Endothelial cell of umbilical vein (primary cell): Measurements from ENCODE around the gene GLYATL3. TPM values are rescaled to one million over a fixed set of nuclear protein-coding genes. Genes with fewer than 3 reads are reported as not detected.

Experiments used
- BruUV-seq: library from RNA; stranded (reverse); fragments of 400-500 nt; replicated peaks from 2 replicates; lab custom pipeline; 2021; lab: Mats Ljungman, UMichigan
- CTCF ChIA-PET: fragments of 300-600, 350-600 bp; sonication (Branson Sonifier 250); formaldehyde crosslinking; loops from one replicate; lab custom pipeline; 2021; ENCODE audit warnings: antibody characterized with exemption, inconsistent platforms; lab: Charles Lee
- POLR2A ChIA-PET: fragments of 300-600, 350-600 bp; sonication (Branson Sonifier 250); formaldehyde crosslinking; loops from one replicate; lab custom pipeline; 2021; ENCODE audit warnings: antibody characterized with exemption, inconsistent platforms; lab: Charles Lee
- DNase-seq: peaks from one replicate; pipeline ENCODE4 v3.0.0-alpha.2; 2011; ENCODE audit warnings: low read depth, low spot score
- FAIRE-seq: peaks from 2 replicates; lab custom pipeline; 2011; peaks lifted over from hg19 to GRCh38; lab: Jason Lieb, UNC
- H2AFZ ChIP-seq: 2 replicates; pipeline ENCODE4 v1.6.0; 2012; ENCODE audit warnings: low read depth, low read length, control low read depth, inconsistent platforms
- H3K27ac ChIP-seq: 2 replicates; pipeline ENCODE4 v1.5.1; 2011; ENCODE audit warnings: low read depth, mild to moderate bottlenecking, control low read depth, low read length, moderate library complexity; ENCODE audit not compliant: insufficient read depth
- H3K27me3 ChIP-seq, 2 experiments: 2 replicates each; pipeline versions ENCODE4 v1.6.0 to v1.6.1; 2011; ENCODE audit warnings: low read length in 2 of 2, mixed read lengths in 1 of 2; ENCODE audit not compliant: control insufficient read depth in 2 of 2, insufficient read depth in 2 of 2
- H3K36me3 ChIP-seq, 2 experiments: 2 replicates in 1 of 2; 3 replicates in 1 of 2; pipeline ENCODE4 v1.5.1; 2011; ENCODE audit warnings: low read length in 2 of 2, mild to moderate bottlenecking in 1 of 2, moderate library complexity in 1 of 2; ENCODE audit not compliant: control insufficient read depth in 2 of 2, insufficient read depth in 2 of 2; ENCODE audit errors: extremely low read depth in 1 of 2
- H3K4me1 ChIP-seq: 3 replicates; pipeline ENCODE4 v1.5.1; 2011; ENCODE audit warnings: mild to moderate bottlenecking, low read length; ENCODE audit not compliant: control insufficient read depth, insufficient read depth; ENCODE audit errors: extremely low read depth
- H3K4me2 ChIP-seq: 2 replicates; pipeline ENCODE4 v1.6.1; 2011; ENCODE audit warnings: low read length, control low read depth, mixed read lengths; ENCODE audit not compliant: insufficient read depth
- H3K4me3 ChIP-seq, 3 experiments: fragments of 200-600 bp in 1 of 3; sonication (generic), shearing (Covaris generic) in 1 of 3; replicated peaks in 1 of 3; 2 replicates each; pipeline ENCODE4 v1.5.1; 2011 to 2016; ENCODE audit warnings: control low read depth in 3 of 3, low read length in 3 of 3, mild to moderate bottlenecking in 2 of 3, inconsistent platforms in 1 of 3, low read depth in 1 of 3, moderate library complexity in 1 of 3; ENCODE audit not compliant: insufficient read depth in 1 of 3
- H3K79me2 ChIP-seq: 2 replicates; pipeline ENCODE4 v1.6.0; 2012; ENCODE audit warnings: low read length, inconsistent platforms; ENCODE audit not compliant: control insufficient read depth, insufficient read depth
- H3K9ac ChIP-seq: replicated peaks from 2 replicates; pipeline ENCODE3; 2011; ENCODE audit warnings: low read length, control low read depth; ENCODE audit not compliant: insufficient read depth; ENCODE audit errors: extremely low read depth
- H3K9me1 ChIP-seq: replicated peaks from 3 replicates; pipeline ENCODE4 v1.6.0; 2011; ENCODE audit warnings: mild to moderate bottlenecking, low read length; ENCODE audit not compliant: control insufficient read depth, insufficient read depth; ENCODE audit errors: extremely low read depth
- H3K9me3 ChIP-seq: replicated peaks from 2 replicates; pipeline ENCODE4 v1.5.1; 2012; ENCODE audit warnings: low read length, inconsistent platforms; ENCODE audit not compliant: control insufficient read depth, insufficient read depth
- H4K20me1 ChIP-seq: replicated peaks from 2 replicates; pipeline ENCODE3; 2011; ENCODE audit warnings: mild to moderate bottlenecking, low read length; ENCODE audit not compliant: control insufficient read depth, insufficient read depth; ENCODE audit errors: extremely low read depth
- CTCF ChIP-seq, 2 donors: IDR thresholded peaks; 1 replicate in 1 of 2; 2 replicates in 1 of 2; pipeline ENCODE4 v1.5.1; 2011; ENCODE audit warnings: low read length in 2 of 2, mild to moderate bottlenecking in 2 of 2, moderate library complexity in 2 of 2, control low read depth in 1 of 2, inconsistent platforms in 1 of 2, low read depth in 1 of 2; ENCODE audit not compliant: insufficient read depth in 1 of 2; ENCODE audit errors: extremely low read depth in 1 of 2
- EZH2 ChIP-seq: IDR thresholded peaks from 2 replicates; pipeline ENCODE4 v1.6.1; 2012; ENCODE audit warnings: borderline replicate concordance, low read depth, mild to moderate bottlenecking, moderate library complexity, low read length, inconsistent platforms; ENCODE audit not compliant: severe bottlenecking
- FOS ChIP-seq: IDR thresholded peaks from 2 replicates; pipeline ENCODE4 v1.6.1; 2011; ENCODE audit warnings: mild to moderate bottlenecking, low read length, moderate library complexity, borderline replicate concordance; ENCODE audit not compliant: insufficient read depth
- GATA2 ChIP-seq: IDR thresholded peaks from 2 replicates; pipeline ENCODE4 v1.7.0; 2011; ENCODE audit warnings: low read depth, mild to moderate bottlenecking, moderate library complexity, mixed read lengths, low read length; ENCODE audit not compliant: insufficient read length, insufficient read depth
- JUN ChIP-seq: IDR thresholded peaks from 2 replicates; pipeline ENCODE4 v1.6.1; 2011; ENCODE audit warnings: borderline replicate concordance, low read depth; ENCODE audit not compliant: insufficient read length, insufficient read depth
- MAX ChIP-seq: IDR thresholded peaks from 2 replicates; pipeline ENCODE4 v1.6.1; 2011; ENCODE audit not compliant: insufficient read depth, insufficient read length
- MYC ChIP-seq: IDR thresholded peaks from one replicate; pipeline ENCODE4 v1.6.1; 2011; ENCODE audit warnings: mild to moderate bottlenecking, low read depth, low read length
- POLR2A ChIP-seq: IDR thresholded peaks from 2 replicates; pipeline ENCODE4 v1.6.1; 2012; ENCODE audit warnings: low read depth, mild to moderate bottlenecking, control low read depth, low read length
- POLR2AphosphoS5 ChIP-seq: IDR thresholded peaks from 2 replicates; pipeline ENCODE4 v1.6.1; 2012; ENCODE audit warnings: low read depth, mild to moderate bottlenecking, control low read depth, low read length, moderate library complexity; ENCODE audit not compliant: insufficient read depth
- dilution Hi-C: fragments of 300-500 bp; cut with MboI; formaldehyde crosslinking; loops from one replicate; pipeline ENCODE4 v1.15.0; 2019; ENCODE audit warnings: low sequenced_read_pairs; ENCODE audit not compliant: extremely low pct_ligation_motif_present
- intact Hi-C: fragments of 100-400 bp; cut with micrococcal nuclease; formaldehyde crosslinking; loops from one replicate; pipeline ENCODE4 v1.10.0; 2022
- polyA plus RNA-seq, 4 experiments: library from polyadenylated mRNA; depleted of rRNA in 3 of 4; stranded (reverse) in 3 of 4; unstranded in 1 of 4; fragments of >200 nt; gene quantifications; 2 replicates each; pipeline versions ENCODE4 v1.2.1 to v1.2.3, GENCODE V29; 2011 to 2012; ENCODE audit warnings: missing spikeins in 1 of 4
- total RNA-seq: library from RNA; stranded (reverse); gene quantifications from 2 replicates; pipeline ENCODE4 v1.2.3, GENCODE V29; 2021

The GLYATL3 gene
- total and polyA plus RNA-seq, 2 donors (not counting 3 experiments of a cell fraction or from before 2014, with no cell fraction given) = not detected

- Histone ChIP-seq H4K20me1 (no peaks in the 10 kb centered on the region), H3K79me2 (no peaks in the 10 kb centered on the region), H3K27me3 (no peaks in the 10 kb centered on the region), H3K36me3 (no peaks in the 10 kb centered on the region), H3K9me3 (no peaks in the 10 kb centered on the region), H3K27ac (peak overlapping the region; percentile 97), H3K4me3 (no peak overlapping the region), H3K4me1 (peaks cover 33% of the 10 kb centered on the region), H3K9me1 (no peaks in the 10 kb centered on the region), H3K9ac (no peak overlapping the region), H3K4me2 (no peak overlapping the region), H2AFZ (no peak overlapping the region)
- DNase-seq (no peak), FAIRE-seq (no peak)
- dilution Hi-C loops (no loop called here), intact Hi-C loops (no loop called here)
- TF ChIP-seq POLR2AphosphoS5 (no peak), EZH2 (no peak), FOS (no peak)
- ChIA-PET CTCF (interaction anchor here (2.0 to 17.7 kb wide), 3 partner anchors 11 to 42 kb away, joined by 5 to 205 read pairs (median 22); no protein-coding TSS in a partner anchor), POLR2A (no interaction called here)
- no TSS peak for BruUV-seq
Measured at GRCh38 chr6:49564552-49564951, 64.8 kb downstream of the GLYATL3 start.

- Histone ChIP-seq H3K9me1 (no peaks in the 10 kb centered on the region), H3K4me1 (peaks cover 40% of the 10 kb centered on the region), H2AFZ (no peak overlapping the region), H3K4me2 (peak overlapping the region; percentile 7), H3K27ac (peak overlapping the region; percentile 97), H3K9ac (peak overlapping the region; percentile 15), H3K27me3 (no peaks in the 10 kb centered on the region), H3K9me3 (no peaks in the 10 kb centered on the region), H3K79me2 (no peaks in the 10 kb centered on the region), H3K36me3 (no peaks in the 10 kb centered on the region), H3K4me3 (no peak overlapping the region), H4K20me1 (no peaks in the 10 kb centered on the region)
- ChIA-PET CTCF (interaction anchor here (2.0 to 17.7 kb wide), 4 partner anchors 12 to 41 kb away, joined by 5 to 205 read pairs (median 16); no protein-coding TSS in a partner anchor), POLR2A (interaction anchor here (0.6 kb wide), 1 partner anchor 1363 kb away, joined by 3 read pairs; no protein-coding TSS in a partner anchor)
- dilution Hi-C loops = no loop called here
- TF ChIP-seq POLR2AphosphoS5 (no peak), GATA2 (no peak), MYC (no peak), FOS (no peak), MAX (no peak), JUN (no peak), POLR2A (no peak), EZH2 (no peak), CTCF (IDR thresholded peaks at IDR 0.05; ENCODE audit: extremely low read depth in 1 of 2, insufficient read depth in 1 of 2, low read depth in 1 of 2, low read length in 2 of 2) (no peak)
- intact Hi-C loops = no loop called here
- FAIRE-seq (no peak), DNase-seq (peak; percentile 47)
- BruUV-seq = no TSS peak
Measured at GRCh38 chr6:49565261-49565660, 65.5 kb downstream of the GLYATL3 start.
